Adrenal gland (tissue), 12 donors: Measurements from ENCODE around the gene TINAGL1. TPM values are rescaled to one million over a fixed set of nuclear protein-coding genes. Genes with fewer than 3 reads are reported as not detected.

Source experiments
- DNase-seq, 7 donors: peaks; one replicate each; pipeline ENCODE4 v3.0.0-alpha.2; 2019 to 2020
- H3K27ac ChIP-seq, 5 donors: fragments of 200-600 bp; sonication (generic) in 4 of 5; 1 replicate in 3 of 5; 2 replicates in 2 of 5; pipeline versions ENCODE4 v1.5.1 to v1.8.0; 2016 to 2020; ENCODE audit warnings: mild to moderate bottlenecking in 1 of 5
- H3K27me3 ChIP-seq: fragments of 200-600 bp; 2 replicates; pipeline ENCODE4 v1.8.0; 2021
- H3K36me3 ChIP-seq, 2 donors: fragments of 200-600 bp; replicated peaks in 1 of 2; 1 replicate in 1 of 2; 2 replicates in 1 of 2; pipeline versions ENCODE4 v1.5.1 to v1.8.0; 2018 to 2022
- H3K4me1 ChIP-seq, 2 donors: fragments of 200-600 bp; replicated peaks in 1 of 2; 1 replicate in 1 of 2; 2 replicates in 1 of 2; pipeline versions ENCODE4 v1.5.1 to v1.8.0; 2018 to 2021
- H3K4me3 ChIP-seq, 4 donors: fragments of 200-600 bp; sonication (generic) in 3 of 4; one replicate each; pipeline ENCODE4 v1.5.1; 2016 to 2018
- H3K9me3 ChIP-seq, 3 donors: fragments of 200-600 bp; sonication (generic) in 1 of 3; replicated peaks in 1 of 3; 1 replicate in 2 of 3; 2 replicates in 1 of 3; pipeline versions ENCODE4 v1.5.1 to v1.8.0; 2016 to 2021
- CTCF ChIP-seq, 6 experiments: fragments of 450-650 bp in 4 of 6; fragments of 200-600 bp in 2 of 6; sonication (generic) in 1 of 6; IDR thresholded peaks; 1 replicate in 5 of 6; 2 replicates in 1 of 6; pipeline versions ENCODE4 v1.5.1 to v1.8.0; 2016 to 2021; ENCODE audit warnings: antibody characterized with exemption in 6 of 6, mild to moderate bottlenecking in 2 of 6, moderate library complexity in 1 of 6
- POLR2A ChIP-seq, 2 donors: fragments of 450-650 bp; IDR thresholded peaks; one replicate each; pipeline ENCODE4 v1.6.1; 2017; ENCODE audit warnings: antibody characterized with exemption in 2 of 2, mild to moderate bottlenecking in 2 of 2, moderate library complexity in 1 of 2
- WGBS, 4 donors: extraction: QIAGEN DNeasy Blood & Tissue Kit in 2 of 4; methylation state at CpG; one replicate each; pipeline versions ENCODE4 v1.1.5 to v1.1.7; 2013 to 2017; 5-methylcytosine and 5-hydroxymethylcytosine counted together
- intact Hi-C, 2 donors: fragments of 100-400 bp; cut with DNase I; formaldehyde crosslinking; loops; one replicate each; pipeline versions ENCODE4 v1.14.1 to v1.15.0; 2022 to 2023
- polyA plus RNA-seq, 3 donors: library from polyadenylated mRNA; stranded (reverse); fragments of 200-250 nt in 2 of 3; fragments of 350-450 nt in 1 of 3; fragmentation: Illumina TruSeq in 1 of 3; extraction: RNeasy Lipid Tissue Mini Kit (QIAGEN cat#74804) in 1 of 3; gene quantifications; one replicate each; pipeline ENCODE4 v1.2.3, GENCODE V29; 2013 to 2014
- total RNA-seq, 9 donors: library from RNA; depleted of rRNA in 4 of 9; stranded (reverse); fragments of >200 nt in 4 of 9; fragments of 120-200 nt in 1 of 9; fragmentation: NEBNext Ultra II Directional in 1 of 9; extraction: Animal tissue kit (Norgen Biotek cat#: 25700) in 1 of 9; gene quantifications; one replicate each; pipeline versions ENCODE4 v1.1.0 to v1.2.4, GENCODE V29; 2013 to 2023
- donor health status: healthy with polysubstance abuse.
- donor health status: Bipolar disorder and iron deficiency.
- donor health status: DM: yes; HTN: yes; CAD: no.
- donor health status: DM: no; HTN: no; CAD: no.
- donor health status: DM: no; HTN: no; CAD: no.
- donor health status: DM: yes; HTN: yes; CAD: no.

Gene TINAGL1
- total and polyA plus RNA-seq, 12 donors: 22.7 to 294 (median 89.9) TPM

DNA sequence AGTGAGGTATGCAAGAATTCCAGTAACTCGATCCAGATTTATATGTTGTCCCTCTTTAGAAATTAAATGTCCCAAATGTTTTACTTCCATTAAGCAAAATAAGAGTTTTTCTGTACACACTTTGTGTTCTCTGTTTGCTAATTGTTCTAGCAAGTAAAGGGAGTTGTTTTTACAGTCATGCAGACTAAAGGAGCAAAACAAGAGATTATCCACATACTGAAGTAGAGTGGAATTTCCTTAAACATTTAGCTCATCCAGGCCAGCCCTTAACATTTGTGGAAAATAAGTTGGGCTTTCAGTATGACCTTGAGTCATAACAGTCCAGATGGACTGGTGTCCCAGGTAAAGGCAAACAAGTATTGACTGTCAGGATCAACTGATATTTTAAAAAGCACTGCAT is 44.1 kb upstream of the TINAGL1 start:
- intact Hi-C loops: no loop called here
- Histone ChIP-seq H3K4me3 (no peak overlapping the region), H3K27ac (no peak overlapping the region), H3K27me3 (no peaks in the 10 kb centered on the region), H3K4me1 (no peaks in the 10 kb centered on the region), H3K36me3 (no peaks in the 10 kb centered on the region), H3K9me3 (no peaks in the 10 kb centered on the region)
- DNase-seq: no peak
- TF ChIP-seq CTCF (IDR thresholded peaks at IDR 0.05): no peak
- WGBS, 4 donors: 63 to 73% (median 68%) methylated on average over 1 of the region's 1 CpG

- intact Hi-C loops: no loop called here
- Histone ChIP-seq H3K4me1 (no peaks in the 10 kb centered on the region), H3K9me3 (no peaks in the 10 kb centered on the region), H3K27ac (no peak overlapping the region), H3K27me3 (no peaks in the 10 kb centered on the region), H3K36me3 (no peaks in the 10 kb centered on the region), H3K4me3 (no peak overlapping the region)
- TF ChIP-seq CTCF (IDR thresholded peaks at IDR 0.05) (no peak), POLR2A (IDR thresholded peaks at IDR 0.05) (no peak)
- no peak for DNase-seq
- 84 to 92% (median 88%) methylated on average over 5 to 7 of the region's 7 CpGs for WGBS, 4 donors
Observed at GRCh38 chr1:31535561-31535960, 40.8 kb upstream of the TINAGL1 start.

DNA sequence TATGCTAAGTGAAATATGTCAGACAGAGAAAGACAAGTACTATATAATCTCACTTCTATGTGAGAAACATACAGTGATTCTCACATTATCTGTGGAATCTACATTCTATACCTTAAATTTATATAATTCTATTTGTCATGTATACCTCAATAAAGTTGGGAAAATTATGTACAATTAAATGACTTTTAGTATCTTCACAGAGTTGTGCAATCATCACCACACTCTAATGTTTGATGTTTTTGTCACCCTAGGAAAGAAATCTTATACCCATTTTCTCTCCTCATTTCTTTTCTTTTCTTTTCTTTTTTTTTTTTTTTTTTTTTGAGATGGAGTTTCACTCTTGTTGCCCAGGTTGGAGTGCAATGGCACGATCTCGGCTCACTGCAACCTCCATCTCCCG is 37.0 kb upstream of the TINAGL1 start:
- H3K36me3 ChIP-seq: no peaks in the 10 kb centered on the region
- H3K9me3 ChIP-seq: no peaks in the 10 kb centered on the region
- WGBS, 4 donors: 88 to 100% (median 96%) methylated on average over 3 of the region's 3 CpGs
- TF ChIP-seq CTCF (IDR thresholded peaks at IDR 0.05) (no peak), POLR2A (IDR thresholded peaks at IDR 0.05) (no peak)
- intact Hi-C loops: no loop called here
- H3K4me1 ChIP-seq: no peaks in the 10 kb centered on the region
- H3K4me3 ChIP-seq: no peak overlapping the region
- DNase-seq: no peak
- no peaks in the 10 kb centered on the region for H3K27me3 ChIP-seq
- no peak overlapping the region for H3K27ac ChIP-seq

GRCh38 chr1:31541194-31541593 is 35.1 kb upstream of the TINAGL1 start:
- H3K27ac ChIP-seq: no peak overlapping the region
- H3K36me3 ChIP-seq: no peaks in the 10 kb centered on the region
- H3K9me3 ChIP-seq: no peaks in the 10 kb centered on the region
- intact Hi-C loops: loop anchor here in 1 of 2 donors (10.0 kb wide), 2 partner anchors 116 to 356 kb away; no protein-coding TSS in a partner anchor
- DNase-seq: no peak
- H3K4me1 ChIP-seq: no peaks in the 10 kb centered on the region
- TF ChIP-seq CTCF (IDR thresholded peaks at IDR 0.05) (no peak), POLR2A (IDR thresholded peaks at IDR 0.05) (no peak)
- 77 to 92% (median 84%) methylated on average over 4 of the region's 4 CpGs for WGBS, 4 donors
- H3K4me3 ChIP-seq: no peak overlapping the region
- H3K27me3 ChIP-seq: no peaks in the 10 kb centered on the region
